HG02642 (cell line): ENCODE results near the gene RPS6KA2.

Experiments
- ATAC-seq: cut with Tn5 transposase; IDR thresholded peaks from one replicate; pipeline ENCODE4 v1.9.1; 2021; ENCODE audit warnings: mild to moderate bottlenecking; ENCODE audit not compliant: unreplicated experiment, poor library complexity

Gene RPS6KA2

GRCh38 chr6:166580076-166581050 is 46.7 kb downstream of the RPS6KA2 start:
- no peak for ATAC-seq

DNA sequence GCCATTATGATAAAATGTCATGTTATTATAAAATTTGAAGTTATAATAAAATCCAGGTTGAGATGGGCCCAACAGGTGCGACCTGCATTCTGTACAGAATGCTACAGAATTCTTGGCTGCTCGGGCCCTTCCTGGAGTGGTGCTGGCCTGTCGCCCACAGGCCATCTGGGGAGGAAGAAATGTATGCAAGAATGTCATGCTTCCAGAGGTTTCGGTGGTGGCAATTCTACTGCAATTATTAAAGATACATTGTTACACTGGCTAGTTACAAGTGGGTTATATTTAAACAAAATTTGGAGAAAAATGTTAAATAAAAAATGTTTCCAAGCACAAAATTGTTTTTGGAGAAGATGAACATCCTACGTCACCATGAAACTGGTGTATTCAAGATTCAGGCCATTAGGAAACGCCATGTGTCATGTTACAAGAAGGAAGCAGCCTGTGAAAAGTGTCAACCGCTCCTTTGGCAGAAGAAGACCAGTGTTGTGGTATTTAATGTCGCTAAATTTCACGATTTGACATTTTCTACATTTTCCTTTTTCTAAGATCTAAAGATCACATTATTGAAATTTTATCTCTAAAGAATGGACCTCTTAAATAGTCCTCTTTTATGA is 47.7 kb downstream of the RPS6KA2 start:
- ATAC-seq, result no peak

DNA sequence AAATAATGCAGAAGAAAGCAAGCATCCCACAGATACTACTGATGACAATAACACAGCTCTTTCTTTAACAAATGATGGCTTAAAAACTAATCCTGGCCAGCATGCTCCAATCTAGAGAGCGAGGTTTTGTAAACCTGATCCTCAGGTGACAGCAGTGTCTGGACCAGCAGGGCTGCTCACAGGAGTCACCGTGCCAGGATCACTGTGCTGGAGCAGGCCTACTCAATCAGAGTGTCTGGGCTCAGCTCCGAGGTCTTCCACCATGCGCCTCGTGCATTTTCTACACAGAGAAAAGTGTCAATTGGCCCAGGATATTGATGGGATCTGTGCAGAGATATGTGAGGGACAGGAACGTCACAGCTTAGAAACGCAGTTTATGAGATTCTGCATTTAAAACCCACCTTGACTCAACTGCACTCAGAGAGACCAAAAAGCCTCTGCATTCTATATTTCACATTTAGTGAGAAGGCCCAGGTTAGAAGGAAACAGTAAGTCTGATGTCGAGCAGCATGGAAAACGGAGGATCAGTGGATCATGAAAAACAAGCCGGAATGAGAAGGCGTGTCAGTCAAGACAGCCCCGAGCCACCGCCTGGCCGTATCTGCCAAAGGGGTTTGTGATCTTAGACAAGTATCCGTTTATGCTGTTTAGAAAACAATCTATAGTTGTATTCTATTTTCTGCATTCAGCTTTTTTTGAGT is 48.4 kb downstream of the RPS6KA2 start:
- no peak for ATAC-seq

GRCh38 chr6:166575205-166575604 is 51.8 kb downstream of the RPS6KA2 start:
- ATAC-seq, result no peak

DNA sequence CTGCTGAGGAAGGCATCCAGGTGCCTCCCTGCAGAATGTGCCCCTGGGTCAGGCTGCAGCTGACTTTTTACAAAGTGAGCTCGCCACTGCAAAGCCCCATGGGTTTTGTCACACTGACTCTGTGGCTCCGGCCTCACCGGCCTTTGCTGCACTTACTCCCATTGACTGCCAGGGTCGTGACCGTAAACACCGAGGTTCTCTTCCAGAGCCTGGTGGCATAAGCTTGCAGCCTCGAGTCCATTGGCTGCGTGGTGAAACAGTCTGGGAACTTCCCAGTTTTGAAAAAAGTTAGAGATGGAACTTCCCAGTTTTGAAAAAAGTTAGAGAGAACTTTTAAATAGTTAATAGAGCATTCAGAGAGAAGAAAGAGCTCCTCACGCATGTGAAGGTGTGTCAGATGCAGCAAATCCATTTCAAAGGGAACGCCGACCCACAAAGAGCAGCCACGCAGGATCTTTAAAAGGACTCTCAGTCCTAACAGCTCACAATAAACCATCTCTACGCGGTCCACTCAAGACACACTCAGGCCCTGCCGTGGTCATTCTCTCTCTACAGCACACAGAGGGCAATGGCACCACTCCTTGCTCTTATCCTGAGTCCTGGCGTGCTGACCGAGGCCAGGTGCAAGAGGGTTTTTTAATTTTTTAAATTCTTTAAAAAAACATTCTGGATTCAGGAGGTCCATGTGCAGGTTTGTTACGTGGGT is 53.4 kb downstream of the RPS6KA2 start:
- ATAC-seq, result no peak

- no peak for ATAC-seq
Measured at GRCh38 chr6:166572370-166573261, 54.4 kb downstream of the RPS6KA2 start.

GRCh38 chr6:166570929-166571713 is 55.9 kb downstream of the RPS6KA2 start:
- ATAC-seq, result no peak

- no peak for ATAC-seq
Measured at GRCh38 chr6:166569206-166569605, 57.8 kb downstream of the RPS6KA2 start.

GRCh38 chr6:166567813-166568212 is 59.2 kb downstream of the RPS6KA2 start:
- no peak for ATAC-seq

DNA sequence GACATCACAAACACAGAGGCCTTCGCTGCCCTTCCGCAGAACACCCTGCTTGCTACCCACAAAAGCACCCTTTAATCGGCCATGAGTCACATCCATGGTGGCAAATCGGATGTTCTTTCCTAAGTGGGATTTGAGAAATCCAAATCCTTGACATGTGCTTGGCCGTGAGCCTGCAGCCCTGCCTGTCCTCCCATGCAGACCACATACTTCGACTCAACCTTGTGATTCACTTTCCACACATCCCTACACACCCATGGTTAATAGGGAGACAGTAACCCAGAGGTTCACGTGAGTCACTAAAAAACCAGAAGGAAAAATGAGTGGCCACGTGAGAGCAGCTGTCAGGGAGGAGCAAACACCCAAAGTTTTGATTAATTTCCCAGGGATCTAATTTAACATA is 59.9 kb downstream of the RPS6KA2 start:
- no peak for ATAC-seq

DNA sequence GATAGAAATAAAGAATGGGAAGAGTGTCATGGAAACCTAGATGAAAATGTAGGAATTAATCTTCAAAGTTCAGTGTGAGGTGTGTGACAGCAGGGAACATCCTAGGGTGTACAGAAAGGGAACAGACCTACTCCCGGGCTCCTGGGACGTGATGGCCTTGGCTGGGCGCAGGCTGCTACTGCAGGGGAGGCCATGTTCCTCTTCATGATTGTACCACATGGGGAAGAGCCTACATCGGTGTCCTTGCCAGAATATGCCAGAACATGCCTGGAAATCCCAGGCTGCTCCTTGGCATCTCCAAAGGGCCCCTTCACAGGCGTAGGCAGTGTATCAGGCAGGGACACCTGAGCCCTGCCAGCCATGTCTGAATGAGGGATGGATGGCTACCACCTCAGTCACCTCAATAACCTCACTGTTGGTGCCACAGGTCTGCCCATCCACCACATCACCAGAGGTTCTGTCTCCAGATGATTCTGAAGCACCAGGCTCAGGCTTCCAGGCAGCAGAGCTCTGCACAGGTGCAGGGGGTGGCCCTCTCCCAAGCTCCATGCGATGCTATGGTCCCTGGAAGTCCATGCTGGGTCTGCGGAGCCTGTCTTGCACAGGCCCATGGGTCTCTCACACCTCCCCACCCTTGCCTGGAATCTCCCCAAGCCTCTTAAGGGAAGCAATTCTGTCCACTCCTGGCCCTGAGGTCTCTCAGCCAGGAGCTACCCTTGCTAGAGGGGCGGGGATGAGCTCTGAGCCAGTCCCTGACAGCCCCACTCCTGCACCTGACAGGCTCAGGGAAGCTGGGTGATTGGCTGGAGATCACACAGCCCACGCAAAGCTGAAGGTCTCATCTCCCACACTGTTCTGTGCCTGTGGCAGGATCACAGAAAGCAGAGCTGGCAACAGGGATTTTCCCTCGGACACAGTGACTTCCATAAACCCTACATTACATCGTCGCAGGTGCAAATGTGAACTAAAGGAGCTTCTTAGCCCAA is 60.7 kb downstream of the RPS6KA2 start:
- no peak for ATAC-seq

DNA sequence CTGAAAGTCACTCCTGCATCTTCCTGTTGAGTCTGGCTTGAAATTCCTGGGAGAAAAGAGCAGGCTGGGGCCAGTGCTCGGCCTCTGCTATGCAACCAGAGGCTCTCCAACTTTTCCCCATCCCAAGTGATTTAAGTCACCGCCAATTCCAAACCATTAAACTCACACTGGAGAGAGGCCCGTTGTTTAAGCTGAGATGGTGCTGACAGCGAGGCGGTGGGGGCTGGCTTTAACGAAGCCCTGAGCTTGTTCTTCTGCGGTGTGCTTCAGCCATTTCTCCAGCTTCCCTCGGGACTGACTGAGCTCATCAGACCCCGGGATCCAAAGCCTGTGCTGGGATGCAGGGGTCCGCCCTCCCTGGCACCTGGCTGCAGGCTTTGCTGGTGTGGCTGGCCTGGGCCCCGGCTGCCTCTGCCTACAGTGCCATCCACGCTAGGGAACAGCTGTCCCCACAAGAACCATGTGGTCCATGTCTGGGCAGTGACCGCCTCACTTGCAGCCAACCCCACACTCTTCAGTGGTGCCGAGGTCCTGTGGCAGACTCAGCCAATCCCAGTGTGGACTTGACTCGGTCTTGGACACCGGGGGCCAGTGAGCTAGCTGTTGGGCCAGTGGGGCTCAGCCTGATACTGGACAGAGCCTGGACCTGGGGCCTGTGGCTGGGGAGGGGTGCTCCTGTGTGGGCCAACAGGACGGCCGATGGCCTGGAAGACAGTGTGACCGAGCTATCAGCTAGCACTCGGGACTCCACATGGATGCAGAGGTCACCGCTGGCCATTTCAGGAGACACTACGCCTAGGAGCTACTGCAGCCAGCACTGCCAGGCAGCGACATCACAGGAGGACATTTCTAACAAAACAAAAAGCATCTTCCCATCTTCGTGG is 61.7 kb downstream of the RPS6KA2 start:
- no peak for ATAC-seq

DNA sequence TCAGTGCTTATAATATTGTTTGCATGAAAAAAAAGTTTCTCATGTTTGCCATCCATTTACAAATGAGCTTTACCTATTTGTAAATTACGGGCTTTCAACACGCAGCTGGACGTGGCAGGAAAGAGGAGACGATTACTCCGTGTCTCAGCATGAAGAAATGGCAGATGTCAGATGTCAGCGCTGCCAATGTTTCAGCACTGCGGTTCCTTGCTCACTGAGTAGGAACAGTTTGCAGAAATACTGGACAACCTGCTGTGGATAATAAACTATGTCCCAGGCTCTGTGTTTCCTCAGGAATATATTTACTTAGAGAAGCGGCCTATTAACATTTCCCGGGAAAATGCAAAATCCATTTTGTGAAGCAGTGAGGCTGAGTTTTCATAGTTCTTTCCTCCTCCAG is 63.2 kb downstream of the RPS6KA2 start:
- no peak for ATAC-seq

DNA sequence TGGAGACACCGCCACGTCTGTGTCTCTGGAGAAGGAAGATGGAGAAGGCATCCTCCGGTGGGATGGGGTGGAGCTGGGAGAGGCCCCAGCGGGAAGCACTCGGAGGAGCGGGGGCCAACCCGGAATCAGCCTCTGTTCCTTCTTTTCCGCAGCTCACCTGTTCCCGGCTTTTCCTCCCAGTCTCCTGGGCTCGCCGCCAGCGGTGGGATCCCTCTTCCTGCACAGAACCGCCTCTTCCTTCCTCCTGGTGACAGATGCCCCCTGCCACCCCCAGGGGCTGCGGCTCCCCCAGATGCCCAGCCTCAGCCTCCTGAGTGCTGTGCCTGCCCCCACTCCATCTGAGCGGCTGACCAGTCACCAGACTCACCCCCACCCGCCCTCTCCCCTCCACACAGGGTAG is 63.9 kb downstream of the RPS6KA2 start:
- no peak for ATAC-seq

DNA sequence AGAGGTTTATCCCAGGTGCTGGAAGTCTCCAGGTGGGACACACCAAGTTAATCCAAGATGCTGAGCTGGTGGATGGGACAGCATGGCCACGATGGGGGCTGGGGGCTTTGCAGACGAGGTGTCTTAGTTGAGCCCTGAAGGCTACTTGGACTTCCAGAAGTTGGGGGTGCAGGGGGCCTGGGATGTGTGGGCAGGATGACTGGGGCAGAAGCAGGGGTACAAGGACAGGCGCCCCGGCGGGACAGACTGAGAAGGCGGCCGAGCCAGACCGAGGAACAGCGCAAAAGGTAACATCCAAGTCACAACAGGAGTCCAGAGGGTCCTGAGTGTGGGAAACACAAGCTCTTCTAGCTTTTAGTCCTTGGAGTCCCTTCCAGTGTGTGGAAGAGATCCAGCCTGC is 64.3 kb downstream of the RPS6KA2 start:
- ATAC-seq, result no peak

- ATAC-seq, result no peak
Measured at GRCh38 chr6:166561771-166562359, 65.2 kb downstream of the RPS6KA2 start.
